ENCODE data around the gene GNAS-AS1. TPM values are rescaled to one million over a fixed set of nuclear protein-coding genes. Genes with fewer than 3 reads are reported as not detected.

The GNAS-AS1 gene
- total and polyA plus RNA-seq, 2 experiments from 2014 or later = 12.3 to 15.0 TPM

- Histone ChIP-seq H3K9me2 (ENCODE audit: insufficient read depth) (no peaks in the 10 kb centered on the region), H3F3A (replicated peaks; ENCODE audit: low read depth) (no peaks in the 10 kb centered on the region), H3K4me3 (no peak overlapping the region), H3K36me3 (ENCODE audit: insufficient read depth) (no peaks in the 10 kb centered on the region), H3K4me2 (no peak overlapping the region), H3K27me3 (ENCODE audit: insufficient read depth) (no peaks in the 10 kb centered on the region), H4K20me1 (replicated peaks; ENCODE audit: insufficient read depth) (no peaks in the 10 kb centered on the region), H3K4me1 (ENCODE audit: insufficient read depth) (peaks cover 11% of the 10 kb centered on the region), H3K27ac (ENCODE audit: low read depth) (no peak overlapping the region), H2AFZ (no peak overlapping the region), H3K79me2 (replicated peaks; ENCODE audit: insufficient read depth) (no peaks in the 10 kb centered on the region)
- Mint-ChIP-seq H3K27me3 (ENCODE audit: insufficient read depth, low read depth, poor library complexity) (peaks cover 22% of the 10 kb centered on the region), H3K27ac (no peak overlapping the region), H3K36me3 (ENCODE audit: low read depth) (no peaks in the 10 kb centered on the region; the same call in 2 of the 3 replicates), H3K9me3 (peaks cover 4% of the 10 kb centered on the region; the same call in 1 of the 3 replicates), H3K4me3 (no peak overlapping the region), H3K4me1 (peaks cover 28% of the 10 kb centered on the region)
- DNase-seq (ENCODE audit: low spot score) = no peak
- TF ChIP-seq NANOG (IDR thresholded peaks at IDR 0.05; ENCODE audit: borderline replicate concordance) (no peak), ETS1 (IDR thresholded peaks at IDR 0.05) (no peak), JUNB (IDR thresholded peaks at IDR 0.05; ENCODE audit: unreplicated experiment) (no peak), EZH2phosphoT487 (IDR thresholded peaks at IDR 0.05; ENCODE audit: unreplicated experiment) (no peak), ZNF331 (CRISPR knock-in tag; IDR thresholded peaks at IDR 0.05; ENCODE audit: low read depth) (no peak), STAT1 (IDR thresholded peaks at IDR 0.05; ENCODE audit: unreplicated experiment) (no peak)
- TF ChIP-seq, protein P1, sequence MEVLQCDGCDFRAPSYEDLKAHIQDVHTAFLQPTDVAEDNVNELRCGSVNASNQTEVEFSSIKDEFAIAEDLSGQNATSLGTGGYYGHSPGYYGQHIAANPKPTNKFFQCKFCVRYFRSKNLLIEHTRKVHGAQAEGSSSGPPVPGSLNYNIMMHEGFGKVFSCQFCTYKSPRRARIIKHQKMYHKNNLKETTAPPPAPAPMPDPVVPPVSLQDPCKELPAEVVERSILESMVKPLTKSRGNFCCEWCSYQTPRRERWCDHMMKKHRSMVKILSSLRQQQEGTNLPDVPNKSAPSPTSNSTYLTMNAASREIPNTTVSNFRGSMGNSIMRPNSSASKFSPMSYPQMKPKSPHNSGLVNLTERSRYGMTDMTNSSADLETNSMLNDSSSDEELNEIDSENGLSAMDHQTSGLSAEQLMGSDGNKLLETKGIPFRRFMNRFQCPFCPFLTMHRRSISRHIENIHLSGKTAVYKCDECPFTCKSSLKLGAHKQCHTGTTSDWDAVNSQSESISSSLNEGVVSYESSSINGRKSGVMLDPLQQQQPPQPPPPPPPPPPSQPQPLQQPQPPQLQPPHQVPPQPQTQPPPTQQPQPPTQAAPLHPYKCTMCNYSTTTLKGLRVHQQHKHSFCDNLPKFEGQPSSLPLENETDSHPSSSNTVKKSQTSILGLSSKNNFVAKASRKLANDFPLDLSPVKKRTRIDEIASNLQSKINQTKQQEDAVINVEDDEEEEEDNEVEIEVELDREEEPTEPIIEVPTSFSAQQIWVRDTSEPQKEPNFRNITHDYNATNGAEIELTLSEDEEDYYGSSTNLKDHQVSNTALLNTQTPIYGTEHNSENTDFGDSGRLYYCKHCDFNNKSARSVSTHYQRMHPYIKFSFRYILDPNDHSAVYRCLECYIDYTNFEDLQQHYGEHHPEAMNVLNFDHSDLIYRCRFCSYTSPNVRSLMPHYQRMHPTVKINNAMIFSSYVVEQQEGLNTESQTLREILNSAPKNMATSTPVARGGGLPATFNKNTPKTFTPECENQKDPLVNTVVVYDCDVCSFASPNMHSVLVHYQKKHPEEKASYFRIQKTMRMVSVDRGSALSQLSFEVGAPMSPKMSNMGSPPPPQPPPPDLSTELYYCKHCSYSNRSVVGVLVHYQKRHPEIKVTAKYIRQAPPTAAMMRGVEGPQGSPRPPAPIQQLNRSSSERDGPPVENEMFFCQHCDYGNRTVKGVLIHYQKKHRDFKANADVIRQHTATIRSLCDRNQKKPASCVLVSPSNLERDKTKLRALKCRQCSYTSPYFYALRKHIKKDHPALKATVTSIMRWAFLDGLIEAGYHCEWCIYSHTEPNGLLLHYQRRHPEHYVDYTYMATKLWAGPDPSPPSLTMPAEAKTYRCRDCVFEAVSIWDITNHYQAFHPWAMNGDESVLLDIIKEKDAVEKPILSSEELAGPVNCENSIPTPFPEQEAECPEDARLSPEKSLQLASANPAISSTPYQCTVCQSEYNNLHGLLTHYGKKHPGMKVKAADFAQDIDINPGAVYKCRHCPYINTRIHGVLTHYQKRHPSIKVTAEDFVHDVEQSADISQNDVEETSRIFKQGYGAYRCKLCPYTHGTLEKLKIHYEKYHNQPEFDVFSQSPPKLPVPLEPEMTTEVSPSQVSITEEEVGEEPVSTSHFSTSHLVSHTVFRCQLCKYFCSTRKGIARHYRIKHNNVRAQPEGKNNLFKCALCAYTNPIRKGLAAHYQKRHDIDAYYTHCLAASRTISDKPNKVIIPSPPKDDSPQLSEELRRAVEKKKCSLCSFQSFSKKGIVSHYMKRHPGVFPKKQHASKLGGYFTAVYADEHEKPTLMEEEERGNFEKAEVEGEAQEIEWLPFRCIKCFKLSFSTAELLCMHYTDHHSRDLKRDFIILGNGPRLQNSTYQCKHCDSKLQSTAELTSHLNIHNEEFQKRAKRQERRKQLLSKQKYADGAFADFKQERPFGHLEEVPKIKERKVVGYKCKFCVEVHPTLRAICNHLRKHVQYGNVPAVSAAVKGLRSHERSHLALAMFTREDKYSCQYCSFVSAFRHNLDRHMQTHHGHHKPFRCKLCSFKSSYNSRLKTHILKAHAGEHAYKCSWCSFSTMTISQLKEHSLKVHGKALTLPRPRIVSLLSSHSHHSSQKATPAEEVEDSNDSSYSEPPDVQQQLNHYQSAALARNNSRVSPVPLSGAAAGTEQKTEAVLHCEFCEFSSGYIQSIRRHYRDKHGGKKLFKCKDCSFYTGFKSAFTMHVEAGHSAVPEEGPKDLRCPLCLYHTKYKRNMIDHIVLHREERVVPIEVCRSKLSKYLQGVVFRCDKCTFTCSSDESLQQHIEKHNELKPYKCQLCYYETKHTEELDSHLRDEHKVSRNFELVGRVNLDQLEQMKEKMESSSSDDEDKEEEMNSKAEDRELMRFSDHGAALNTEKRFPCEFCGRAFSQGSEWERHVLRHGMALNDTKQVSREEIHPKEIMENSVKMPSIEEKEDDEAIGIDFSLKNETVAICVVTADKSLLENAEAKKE (CRISPR knock-in tag; IDR thresholded peaks at IDR 0.05) = no peak
- TF ChIP-seq, protein P2, sequence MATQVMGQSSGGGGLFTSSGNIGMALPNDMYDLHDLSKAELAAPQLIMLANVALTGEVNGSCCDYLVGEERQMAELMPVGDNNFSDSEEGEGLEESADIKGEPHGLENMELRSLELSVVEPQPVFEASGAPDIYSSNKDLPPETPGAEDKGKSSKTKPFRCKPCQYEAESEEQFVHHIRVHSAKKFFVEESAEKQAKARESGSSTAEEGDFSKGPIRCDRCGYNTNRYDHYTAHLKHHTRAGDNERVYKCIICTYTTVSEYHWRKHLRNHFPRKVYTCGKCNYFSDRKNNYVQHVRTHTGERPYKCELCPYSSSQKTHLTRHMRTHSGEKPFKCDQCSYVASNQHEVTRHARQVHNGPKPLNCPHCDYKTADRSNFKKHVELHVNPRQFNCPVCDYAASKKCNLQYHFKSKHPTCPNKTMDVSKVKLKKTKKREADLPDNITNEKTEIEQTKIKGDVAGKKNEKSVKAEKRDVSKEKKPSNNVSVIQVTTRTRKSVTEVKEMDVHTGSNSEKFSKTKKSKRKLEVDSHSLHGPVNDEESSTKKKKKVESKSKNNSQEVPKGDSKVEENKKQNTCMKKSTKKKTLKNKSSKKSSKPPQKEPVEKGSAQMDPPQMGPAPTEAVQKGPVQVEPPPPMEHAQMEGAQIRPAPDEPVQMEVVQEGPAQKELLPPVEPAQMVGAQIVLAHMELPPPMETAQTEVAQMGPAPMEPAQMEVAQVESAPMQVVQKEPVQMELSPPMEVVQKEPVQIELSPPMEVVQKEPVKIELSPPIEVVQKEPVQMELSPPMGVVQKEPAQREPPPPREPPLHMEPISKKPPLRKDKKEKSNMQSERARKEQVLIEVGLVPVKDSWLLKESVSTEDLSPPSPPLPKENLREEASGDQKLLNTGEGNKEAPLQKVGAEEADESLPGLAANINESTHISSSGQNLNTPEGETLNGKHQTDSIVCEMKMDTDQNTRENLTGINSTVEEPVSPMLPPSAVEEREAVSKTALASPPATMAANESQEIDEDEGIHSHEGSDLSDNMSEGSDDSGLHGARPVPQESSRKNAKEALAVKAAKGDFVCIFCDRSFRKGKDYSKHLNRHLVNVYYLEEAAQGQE (IDR thresholded peaks at IDR 0.05; ENCODE audit: unreplicated experiment) = no peak
- no peak for ATAC-seq
These were observed 39.8 kb downstream of the GNAS-AS1 start for GRCh38 chr20:58810879-58811250.
